ENCODE results near the gene ARSA.
"Not testable (repeated sequence)": the region's sequence is repeated elsewhere in the genome, so short reads cannot be mapped to it uniquely, and the experiment has no call there.

ARSA gene

GRCh38 chr22:50624347-50625130 is 3.4 kb downstream of the ARSA start:
- no peak for DNase-seq (ENCODE audit: extremely low read depth in 1 of 2, low read depth in 1 of 2)

DNA sequence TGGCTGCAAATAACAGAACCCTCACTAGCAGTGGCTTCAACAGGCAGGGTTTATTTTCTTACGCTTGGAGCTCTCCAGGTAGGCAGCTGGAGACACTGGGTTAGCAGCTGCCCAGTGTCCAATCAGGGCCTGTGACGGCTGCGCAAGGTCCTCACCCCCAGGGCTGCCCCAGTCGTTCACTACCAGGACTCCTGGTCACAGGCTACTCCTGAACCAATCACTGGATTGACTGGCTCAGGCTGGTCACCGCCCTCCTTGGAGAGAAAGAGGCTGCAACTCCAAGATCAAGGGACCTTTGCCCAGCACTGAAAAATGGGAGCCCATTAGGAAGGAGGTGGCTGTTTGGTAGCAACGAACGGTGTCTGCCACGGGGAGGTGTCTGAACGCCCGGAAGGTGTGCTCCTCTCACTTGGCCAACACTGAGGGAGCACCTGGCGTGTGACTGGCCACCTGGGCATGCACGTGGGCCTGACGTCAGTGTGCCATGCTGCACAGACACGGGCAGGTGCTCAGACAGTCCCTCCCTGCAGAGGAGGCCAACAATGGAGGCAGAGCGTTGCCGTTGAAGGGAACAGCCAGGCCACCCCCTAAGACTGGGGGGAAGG is 5.1 kb downstream of the ARSA start:
- DNase-seq (ENCODE audit: extremely low read depth in 1 of 2, low read depth in 1 of 2) = no peak

- DNase-seq (ENCODE audit: extremely low read depth in 1 of 2, low read depth in 1 of 2) = no peak
These were observed 5.8 kb downstream of the ARSA start for GRCh38 chr22:50621948-50622722.

DNA sequence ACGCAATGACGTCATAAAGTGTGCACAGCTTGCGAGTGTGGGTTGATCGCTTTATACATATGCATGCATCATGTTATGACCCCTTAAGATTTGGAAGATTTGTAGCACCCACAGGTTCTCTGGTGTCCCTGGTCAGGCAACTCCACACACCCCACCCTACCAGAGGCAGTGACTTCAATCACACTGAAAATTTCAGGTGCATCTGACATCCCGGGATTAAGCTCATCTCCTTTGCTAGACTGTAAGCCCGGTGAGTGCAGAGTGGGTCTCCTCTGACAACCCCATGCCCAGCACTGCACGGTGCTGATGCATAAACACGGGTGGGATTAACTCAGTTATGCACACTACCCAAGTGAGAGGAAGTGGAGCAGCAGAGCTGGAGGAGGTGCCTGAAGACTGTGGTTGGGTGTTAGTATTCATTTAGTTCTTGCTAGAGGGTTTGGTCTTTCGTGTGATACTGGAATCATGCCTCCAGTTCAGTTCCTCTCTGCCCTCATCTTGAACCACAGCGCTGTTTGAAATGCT is 6.5 kb downstream of the ARSA start:
- peak in 1 of 2 donors; percentile 59 for DNase-seq (ENCODE audit: extremely low read depth in 1 of 2, low read depth in 1 of 2)

DNA sequence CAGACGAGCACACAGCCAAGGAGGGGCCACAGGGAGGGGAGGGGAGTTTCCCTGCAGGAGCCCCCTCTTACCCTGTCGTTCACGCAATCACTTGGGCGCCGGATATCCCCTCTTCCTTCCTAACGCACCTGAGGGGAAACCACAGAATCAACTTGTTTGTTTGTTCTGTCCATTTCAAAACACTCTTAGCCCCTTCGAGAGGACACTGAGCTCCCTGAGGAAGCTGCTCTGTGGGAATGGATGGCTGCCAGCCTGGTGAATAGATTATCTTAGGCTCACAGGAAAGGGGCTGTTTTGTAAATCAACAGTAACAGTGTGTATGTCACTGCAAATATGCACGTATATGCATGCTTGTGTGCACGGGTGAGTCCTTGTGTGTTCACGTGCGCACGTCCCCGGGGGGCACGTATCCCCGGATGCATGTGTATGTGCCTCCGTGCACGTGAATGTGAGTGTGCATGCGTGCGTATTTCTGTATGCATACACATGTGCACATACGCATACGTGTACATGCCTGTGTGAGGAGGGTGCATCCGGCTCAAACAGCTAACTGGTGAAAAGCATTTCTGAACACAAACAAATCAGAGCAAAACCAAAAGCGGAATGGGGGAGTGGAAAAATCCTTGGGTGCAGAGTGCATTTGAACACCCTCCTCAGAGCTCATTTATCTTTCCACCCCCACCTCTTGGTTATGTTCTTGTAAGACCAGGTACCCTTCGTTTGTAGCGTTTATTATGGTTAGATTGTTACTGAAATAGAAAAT is 7.2 kb downstream of the ARSA start:
- DNase-seq (ENCODE audit: extremely low read depth in 1 of 2, low read depth in 1 of 2) = peak in 1 of 2 donors; percentile 79

- not testable (repeated sequence) for DNase-seq (ENCODE audit: extremely low read depth in 1 of 2, low read depth in 1 of 2)
These were observed 13.7 kb downstream of the ARSA start for GRCh38 chr22:50614296-50614695.

DNA sequence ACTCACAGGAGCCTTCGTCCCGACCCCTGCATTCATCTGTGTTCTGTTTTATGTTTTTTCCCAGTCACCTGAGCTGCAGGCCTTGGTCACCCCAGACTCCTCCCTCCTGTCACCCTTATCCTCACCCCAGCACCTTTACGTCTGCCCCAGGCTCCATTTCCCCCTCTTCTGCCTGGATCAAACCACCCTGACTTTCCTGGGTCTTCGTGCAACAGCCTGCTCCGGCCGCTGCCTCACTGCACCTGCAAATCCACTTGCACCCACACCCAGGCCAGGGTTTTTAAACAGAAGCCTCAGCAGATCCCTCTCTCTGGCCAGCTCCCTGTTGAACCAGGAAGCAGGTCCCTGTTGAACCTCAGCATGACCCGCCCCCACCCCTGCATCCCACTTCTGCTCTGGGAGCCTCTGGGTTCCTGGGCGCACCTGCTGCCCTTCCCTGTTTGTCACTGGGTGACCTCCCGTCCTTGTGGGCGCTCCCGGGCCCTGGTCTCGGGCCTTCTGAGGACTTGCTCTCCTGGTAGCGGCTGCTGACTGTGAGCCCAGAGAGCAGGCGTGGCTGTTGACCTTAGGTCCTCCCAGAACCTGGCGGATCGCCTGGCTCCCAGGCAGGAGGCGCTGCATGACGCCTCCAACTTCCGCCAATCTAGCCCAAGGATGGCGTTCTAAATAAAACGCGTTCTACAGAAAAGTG is 14.5 kb downstream of the ARSA start:
- no peak for DNase-seq (ENCODE audit: extremely low read depth in 1 of 2, low read depth in 1 of 2)

DNA sequence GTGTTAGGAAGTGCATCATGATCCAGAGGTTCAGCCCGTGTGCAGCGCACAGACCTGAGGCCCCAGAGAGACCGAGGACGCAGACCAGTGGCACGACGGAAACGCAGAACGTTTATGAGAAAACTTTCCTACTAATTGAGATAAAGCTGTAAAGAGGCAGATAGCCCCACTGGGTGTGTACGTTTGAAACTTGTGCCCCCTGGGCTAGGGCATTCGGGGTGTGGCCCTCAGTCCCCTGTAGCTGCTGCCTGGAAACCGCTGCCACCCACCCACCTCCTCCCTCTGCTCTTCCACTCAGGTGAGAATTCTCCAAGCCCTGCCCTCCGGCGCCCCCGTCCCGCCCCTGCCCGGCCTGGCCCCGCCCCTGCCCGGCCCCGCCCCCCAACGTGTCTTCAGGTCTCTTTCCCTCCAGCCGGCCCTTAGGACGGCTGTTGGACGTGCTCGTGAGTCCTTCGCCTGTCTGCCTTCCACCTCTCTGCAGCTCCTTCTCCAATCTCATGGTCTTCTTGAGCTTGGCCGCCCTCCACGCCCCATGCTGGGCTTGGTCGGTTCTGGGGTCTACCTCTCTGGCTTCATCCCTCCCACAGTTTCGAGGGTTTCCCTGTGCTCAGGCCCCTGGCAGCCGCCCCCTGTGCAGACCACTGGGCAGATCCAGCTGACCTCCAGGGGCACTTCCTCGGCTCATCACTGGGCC is 15.3 kb downstream of the ARSA start:
- no peak for DNase-seq (ENCODE audit: extremely low read depth in 1 of 2, low read depth in 1 of 2)

DNA sequence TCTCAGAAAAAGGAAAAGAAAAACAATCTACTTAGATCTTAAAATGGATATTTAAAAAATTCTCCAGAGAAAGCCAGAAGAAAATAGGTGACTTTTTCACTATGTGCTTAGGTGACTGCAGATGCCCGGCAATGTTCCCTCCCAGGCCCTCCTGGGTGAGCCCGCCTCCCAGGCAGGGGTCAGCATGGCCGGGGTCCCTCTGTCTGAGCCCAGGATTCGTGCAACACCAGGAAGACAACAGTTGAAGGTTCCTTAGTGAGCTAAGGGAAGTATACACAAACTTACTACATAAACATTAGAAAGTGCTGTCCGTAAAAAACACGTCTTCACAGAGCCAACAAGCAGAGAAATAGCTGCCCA is 15.8 kb downstream of the ARSA start:
- DNase-seq (ENCODE audit: extremely low read depth in 1 of 2, low read depth in 1 of 2) = no peak

GRCh38 chr22:50611341-50612060 is 16.5 kb downstream of the ARSA start:
- DNase-seq (ENCODE audit: extremely low read depth in 1 of 2, low read depth in 1 of 2) = no peak

- no peak for DNase-seq (ENCODE audit: extremely low read depth in 1 of 2, low read depth in 1 of 2)
These were observed 17.4 kb downstream of the ARSA start for GRCh38 chr22:50610581-50610980.

DNA sequence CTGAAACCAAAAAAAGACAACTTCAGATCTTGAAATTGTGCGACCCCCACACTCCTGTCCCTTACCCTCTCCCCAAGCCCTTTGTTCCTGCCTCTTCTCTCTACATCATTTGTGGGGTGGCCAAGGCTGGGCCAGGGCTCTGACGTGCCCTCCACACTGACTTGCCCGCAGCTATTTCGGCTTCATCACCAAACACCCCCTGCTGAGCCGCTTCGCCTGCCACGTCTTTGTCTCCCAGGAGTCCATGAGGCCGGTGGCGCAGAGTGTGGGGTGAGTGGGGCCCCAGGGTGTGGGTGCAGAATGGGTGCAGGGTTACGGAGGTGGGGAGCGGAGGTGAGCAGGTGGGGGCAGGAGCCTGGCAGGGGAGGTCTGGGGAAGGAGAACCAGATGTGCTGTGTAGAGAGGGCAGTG is 17.9 kb downstream of the ARSA start:
- no peak for DNase-seq (ENCODE audit: extremely low read depth in 1 of 2, low read depth in 1 of 2)

GRCh38 chr22:50609599-50609998 is 18.4 kb downstream of the ARSA start:
- DNase-seq (ENCODE audit: extremely low read depth in 1 of 2, low read depth in 1 of 2) = no peak

- DNase-seq (ENCODE audit: extremely low read depth in 1 of 2, low read depth in 1 of 2) = no peak
These were observed 19.0 kb downstream of the ARSA start for GRCh38 chr22:50608996-50609395.

DNA sequence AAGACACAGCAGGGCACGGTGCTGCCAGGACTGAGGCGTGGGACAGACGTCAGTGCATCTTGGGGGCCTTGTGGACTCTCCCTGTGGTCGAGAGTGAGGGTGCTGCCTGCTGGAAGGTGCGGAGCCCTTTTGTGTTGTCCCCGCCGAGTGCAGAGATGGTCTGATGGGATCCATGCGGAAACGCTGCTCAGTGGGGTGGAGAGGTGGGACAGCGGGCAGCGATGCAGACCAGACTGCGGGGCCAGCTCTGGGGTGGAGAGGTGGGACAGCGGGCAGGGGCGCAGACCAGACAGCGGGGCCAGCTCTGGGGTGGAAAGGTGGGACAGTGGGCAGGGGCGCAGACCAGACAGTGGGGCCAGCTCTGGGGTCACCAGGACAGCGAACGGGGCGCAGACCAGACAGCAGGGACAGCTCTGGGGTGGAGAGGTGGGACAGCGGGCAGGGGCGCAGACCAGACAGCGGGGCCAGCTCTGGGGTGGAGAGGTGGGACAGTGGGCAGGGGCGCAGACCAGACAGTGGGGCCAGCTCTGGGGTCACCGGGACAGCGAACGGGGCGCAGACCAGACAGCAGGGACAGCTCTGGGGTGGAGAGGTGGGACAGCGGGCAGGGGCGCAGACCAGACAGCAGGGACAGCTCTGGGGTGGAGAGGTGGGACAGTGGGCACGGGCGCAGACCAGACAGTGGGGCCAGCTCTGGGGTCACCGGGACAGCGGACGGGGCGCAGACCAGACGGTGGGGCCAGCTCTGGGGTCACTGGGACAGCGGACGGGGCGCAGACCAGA is 19.7 kb downstream of the ARSA start:
- DNase-seq (ENCODE audit: extremely low read depth in 1 of 2, low read depth in 1 of 2) = not testable (repeated sequence)

DNA sequence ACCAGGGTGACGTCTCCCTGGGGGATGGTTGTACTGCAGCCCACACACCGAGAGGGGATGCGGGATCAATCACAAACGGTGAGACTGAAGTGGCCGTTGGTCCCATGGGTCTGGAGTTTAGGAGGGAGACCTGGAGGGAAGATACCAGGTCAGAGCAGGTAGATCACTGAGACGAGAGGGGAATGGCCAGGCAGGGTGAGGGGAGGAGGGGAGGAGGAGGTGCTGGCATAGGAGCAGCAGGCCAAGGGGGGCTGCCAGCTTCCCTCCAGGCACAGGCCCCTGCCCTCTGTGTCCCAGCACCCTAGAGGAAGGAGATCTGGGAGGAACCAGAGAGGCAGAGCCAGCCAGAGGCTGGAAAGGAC is 20.3 kb downstream of the ARSA start:
- no peak for DNase-seq (ENCODE audit: extremely low read depth in 1 of 2, low read depth in 1 of 2)

DNA sequence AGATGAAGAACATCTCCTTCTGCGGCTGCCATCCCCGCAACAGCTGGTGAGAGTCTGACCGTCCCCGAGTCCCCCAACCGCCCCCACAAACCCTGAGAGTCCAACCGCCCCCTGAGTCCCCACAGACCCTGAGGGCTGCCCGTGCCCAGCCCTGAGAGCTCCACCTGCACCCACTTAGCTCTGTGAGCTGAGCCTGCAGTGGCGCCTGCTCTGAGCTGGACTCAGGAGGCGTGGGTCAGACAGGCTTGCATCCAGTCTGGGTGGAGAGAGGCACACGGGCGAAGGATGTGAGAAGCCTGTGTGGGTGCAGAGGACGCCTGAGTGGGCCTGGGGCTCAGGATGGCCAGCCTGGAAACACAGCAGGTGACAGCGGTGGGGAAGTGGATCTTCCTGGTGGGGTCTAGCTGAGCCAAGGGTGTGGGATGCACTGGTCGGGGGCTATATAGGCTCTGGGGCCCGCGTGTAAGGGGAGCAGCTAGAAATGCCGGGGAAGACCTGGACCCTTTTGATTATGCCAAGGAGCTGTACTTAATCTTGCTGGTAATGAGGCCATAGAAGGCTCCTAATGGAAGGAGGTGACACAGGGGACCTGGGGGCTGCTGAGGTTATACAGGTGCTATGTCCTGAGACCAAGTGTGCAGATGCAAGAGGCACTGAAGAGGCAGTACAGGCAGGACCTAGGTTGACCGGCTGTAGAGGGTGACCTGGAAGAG is 20.9 kb downstream of the ARSA start:
- DNase-seq (ENCODE audit: extremely low read depth in 1 of 2, low read depth in 1 of 2) = no peak
